Spleen (tissue), 11 donors: ENCODE data around the gene HNRNPM. TPM values are rescaled to one million over a fixed set of nuclear protein-coding genes. Genes with fewer than 3 reads are reported as not detected.
A peak's percentile ranks its signal among the peaks of the same experiment; 100 is the strongest.
"Not testable (repeated sequence)": the region's sequence is repeated elsewhere in the genome, so short reads cannot be mapped to it uniquely, and the experiment has no call there.

Experiments
- DNase-seq: peaks from one replicate; pipeline ENCODE4 v3.0.0-alpha.2; 2020
- H3K27ac ChIP-seq, 8 donors: fragments of 200-600 bp; sonication (generic) in 7 of 8; 1 replicate in 4 of 8; 2 replicates in 4 of 8; pipeline versions ENCODE4 v1.5.0 to v1.8.0; 2016 to 2021; ENCODE audit warnings: inconsistent platforms in 4 of 8, mild to moderate bottlenecking in 4 of 8, moderate library complexity in 1 of 8
- H3K27me3 ChIP-seq, 7 donors: fragments of 200-600 bp; sonication (generic) in 6 of 7; replicated peaks in 1 of 7; 1 replicate in 4 of 7; 2 replicates in 3 of 7; pipeline versions ENCODE4 v1.5.0 to v1.8.0; 2016 to 2021; ENCODE audit warnings: inconsistent platforms in 3 of 7, mild to moderate bottlenecking in 1 of 7
- H3K36me3 ChIP-seq, 6 donors: fragments of 200-600 bp; sonication (generic) in 5 of 6; 1 replicate in 4 of 6; 2 replicates in 2 of 6; pipeline versions ENCODE4 v1.5.0 to v1.8.0; 2016 to 2021; ENCODE audit warnings: inconsistent platforms in 2 of 6
- H3K4me1 ChIP-seq, 6 donors: fragments of 200-600 bp; sonication (generic) in 5 of 6; 1 replicate in 3 of 6; 2 replicates in 3 of 6; pipeline versions ENCODE4 v1.5.0 to v1.8.0; 2016 to 2021; ENCODE audit warnings: inconsistent platforms in 3 of 6
- H3K4me3 ChIP-seq, 8 donors: fragments of 200-600 bp; sonication (generic) in 7 of 8; 1 replicate in 4 of 8; 2 replicates in 4 of 8; pipeline versions ENCODE4 v1.5.0 to v1.8.0; 2016 to 2021; ENCODE audit warnings: inconsistent platforms in 4 of 8, mild to moderate bottlenecking in 4 of 8, moderate library complexity in 2 of 8
- H3K9me3 ChIP-seq, 8 donors: fragments of 200-600 bp; sonication (generic) in 7 of 8; 1 replicate in 4 of 8; 2 replicates in 4 of 8; pipeline versions ENCODE4 v1.5.0 to v1.8.0; 2016 to 2021; ENCODE audit warnings: inconsistent platforms in 4 of 8
- CTCF ChIP-seq, 11 experiments: fragments of 200-600 bp in 7 of 11; fragments of 450-650 bp in 4 of 11; sonication (generic) in 4 of 11; IDR thresholded peaks in 8 of 11; conservative IDR thresholded peaks in 3 of 11; 1 replicate in 7 of 11; 2 replicates in 4 of 11; pipeline versions ENCODE4 v1.4.0 to v1.8.0; 2016 to 2021; ENCODE audit warnings: antibody characterized with exemption in 11 of 11, inconsistent platforms in 4 of 11, mild to moderate bottlenecking in 1 of 11
- POLR2A ChIP-seq, 3 donors: fragments of 450-650 bp; IDR thresholded peaks; one replicate each; pipeline ENCODE4 v1.5.1; 2017; ENCODE audit warnings: antibody characterized with exemption in 3 of 3, mild to moderate bottlenecking in 1 of 3
- POLR2AphosphoS5 ChIP-seq, 3 donors: sonication (generic); formaldehyde crosslinking; IDR thresholded peaks; one replicate each; pipeline ENCODE4 v1.5.1; 2017; ENCODE audit warnings: antibody characterized with exemption in 3 of 3
- WGBS, 5 donors: extraction: QIAGEN DNeasy Blood & Tissue Kit in 3 of 5; methylation state at CpG; one replicate each; pipeline versions ENCODE4 v1.1.5 to v1.1.7; 2013 to 2018; 5-methylcytosine and 5-hydroxymethylcytosine counted together
- intact Hi-C: fragments of 100-400 bp; cut with DNase I; formaldehyde crosslinking; loops from one replicate; pipeline ENCODE4 v1.15.0; 2023; ENCODE audit warnings: low total_unique reads
- polyA plus RNA-seq, 3 donors: library from polyadenylated mRNA; stranded (reverse); fragments of 200-250 nt; gene quantifications; one replicate each; pipeline ENCODE4 v1.2.1, GENCODE V29; 2013
- total RNA-seq, 7 donors: library from RNA; depleted of rRNA in 3 of 7; stranded (reverse); fragments of >200 nt in 3 of 7; fragmentation: NEBNext Ultra II Directional in 4 of 7; extraction: Animal tissue kit (Norgen Biotek cat#: 25700) in 4 of 7; gene quantifications; one replicate each; pipeline versions ENCODE4 v1.1.0 to v1.2.1, GENCODE V29; 2016 to 2021
- donor health status: healthy with polysubstance abuse.
- donor health status: DM: no; HTN: no; CAD: no; lungs with moderate emphysema.
- donor health status: DM: no; HTN: no; CAD: no.
- donor health status: Bipolar disorder and iron deficiency.
- donor health status: healthy.
- donor health status: DM: no; HTN: no; CAD: no.
- donor health status: DM: yes; HTN: yes; CAD: no.

The HNRNPM gene
- total and polyA plus RNA-seq, 10 donors = 77.1 to 229 (median 138) TPM

GRCh38 chr19:8404391-8405151 lies 40.2 kb upstream of the HNRNPM start:
- Histone ChIP-seq H3K27me3 (no peaks in the 10 kb centered on the region), H3K27ac (peak overlapping the region in 5 of 8 donors; percentile 4 to 48 (median 22)), H3K9me3 (no peaks in the 10 kb centered on the region), H3K36me3 (peaks cover 0 to 70% (median 54%) of the 10 kb centered on the region in 6 donors), H3K4me1 (peaks cover 0 to 24% (median 5%) of the 10 kb centered on the region in 6 donors), H3K4me3 (no peak overlapping the region)
- TF ChIP-seq POLR2AphosphoS5 (IDR thresholded peaks at IDR 0.05) = peak in 2 of 3 donors; percentile 22 to 45
- TF ChIP-seq CTCF (IDR thresholded peaks at IDR 0.05 in 8 of 11, conservative IDR thresholded peaks at IDR 0.05 in 3 of 11) = no peak
- intact Hi-C loops = loop anchor here (10.0 kb wide), 1 partner anchor 50 kb away; no protein-coding TSS in a partner anchor
- DNase-seq = no peak
- WGBS, 5 donors = 80 to 90% (median 90%) methylated on average over 17 to 18 of the region's 18 CpGs

GRCh38 chr19:8410718-8411117 lies 34.1 kb upstream of the HNRNPM start:
- H3K9me3 ChIP-seq, DNase-seq, H3K27ac ChIP-seq, H3K36me3 ChIP-seq, intact Hi-C loops, H3K27me3 ChIP-seq, H3K4me3 ChIP-seq: not testable (repeated sequence)
- WGBS, 5 donors = 86 to 93% (median 87%) methylated on average over 13 of the region's 13 CpGs
- TF ChIP-seq POLR2AphosphoS5 (IDR thresholded peaks at IDR 0.05) = peak in 1 of 3 donors; percentile 8
- H3K4me1 ChIP-seq = peaks cover 9 to 46% (median 27%) of the 10 kb centered on the region in 6 donors

- peak within 1 kb of the TSS in 7 of 8 donors; percentile 51 to 88 (median 79) for H3K27ac ChIP-seq
- WGBS, 5 donors = 4 to 30% (median 5%) methylated on average over 16 to 89 of the region's 89 CpGs
- H3K4me3 ChIP-seq = peak within 1 kb of the TSS; percentile 81 to 98 (median 92)
- no peaks in the 10 kb centered on the region for H3K36me3 ChIP-seq
- H3K9me3 ChIP-seq = no peaks in the 10 kb centered on the region
- peak; percentile 99 for DNase-seq
- peak; percentile 74 to 87 (median 85) for TF ChIP-seq POLR2AphosphoS5 (IDR thresholded peaks at IDR 0.05)
- TF ChIP-seq POLR2A (IDR thresholded peaks at IDR 0.05) = peak in 1 of 3 donors; percentile 28
- TF ChIP-seq CTCF (IDR thresholded peaks at IDR 0.05 in 8 of 11, conservative IDR thresholded peaks at IDR 0.05 in 3 of 11) = peak; percentile 46 to 88 (median 75)
- peaks cover 9 to 69% (median 30%) of the 10 kb centered on the region in 6 donors for H3K4me1 ChIP-seq
- intact Hi-C loops = no loop called here
- H3K27me3 ChIP-seq = no peaks in the 10 kb centered on the region
These were observed 31.8 kb upstream of the HNRNPM start, which contains the start of gene MARCHF2 for GRCh38 chr19:8412783-8413628. TSS of gene MARCHF2 (plus strand) at chr19:8413305. CDS start at chr19:8421841, 8,536 bp downstream.

- TF ChIP-seq POLR2A (IDR thresholded peaks at IDR 0.05) = no peak
- no peak for TF ChIP-seq CTCF (IDR thresholded peaks at IDR 0.05 in 8 of 11, conservative IDR thresholded peaks at IDR 0.05 in 3 of 11)
- TF ChIP-seq POLR2AphosphoS5 (IDR thresholded peaks at IDR 0.05) = no peak
- H3K27ac ChIP-seq = peak overlapping the region in 5 of 8 donors; percentile 76 to 88 (median 85)
- H3K4me3 ChIP-seq = peak overlapping the region; percentile 81 to 98 (median 92)
- H3K36me3 ChIP-seq = peaks cover 0 to 2% (median 0%) of the 10 kb centered on the region in 6 donors
- H3K4me1 ChIP-seq = peaks cover 9 to 75% (median 33%) of the 10 kb centered on the region in 6 donors
- DNase-seq = no peak
- no peaks in the 10 kb centered on the region for H3K27me3 ChIP-seq
- 13 to 27% (median 20%) methylated on average over 3 of the region's 3 CpGs for WGBS, 5 donors
- H3K9me3 ChIP-seq = no peaks in the 10 kb centered on the region
- intact Hi-C loops = no loop called here
These were observed 31.2 kb upstream of the HNRNPM start for GRCh38 chr19:8413629-8413995.
